HG03097 (cell line): Measurements from ENCODE around the gene MSH2.
"Not testable (repeated sequence)": the region's sequence is repeated elsewhere in the genome, so short reads cannot be mapped to it uniquely, and the experiment has no call there.

Experiments used
- ATAC-seq: cut with Tn5 transposase; IDR thresholded peaks from one replicate; pipeline ENCODE4 v1.9.1; 2021; ENCODE audit not compliant: unreplicated experiment, low FRiP score

The MSH2 gene

DNA sequence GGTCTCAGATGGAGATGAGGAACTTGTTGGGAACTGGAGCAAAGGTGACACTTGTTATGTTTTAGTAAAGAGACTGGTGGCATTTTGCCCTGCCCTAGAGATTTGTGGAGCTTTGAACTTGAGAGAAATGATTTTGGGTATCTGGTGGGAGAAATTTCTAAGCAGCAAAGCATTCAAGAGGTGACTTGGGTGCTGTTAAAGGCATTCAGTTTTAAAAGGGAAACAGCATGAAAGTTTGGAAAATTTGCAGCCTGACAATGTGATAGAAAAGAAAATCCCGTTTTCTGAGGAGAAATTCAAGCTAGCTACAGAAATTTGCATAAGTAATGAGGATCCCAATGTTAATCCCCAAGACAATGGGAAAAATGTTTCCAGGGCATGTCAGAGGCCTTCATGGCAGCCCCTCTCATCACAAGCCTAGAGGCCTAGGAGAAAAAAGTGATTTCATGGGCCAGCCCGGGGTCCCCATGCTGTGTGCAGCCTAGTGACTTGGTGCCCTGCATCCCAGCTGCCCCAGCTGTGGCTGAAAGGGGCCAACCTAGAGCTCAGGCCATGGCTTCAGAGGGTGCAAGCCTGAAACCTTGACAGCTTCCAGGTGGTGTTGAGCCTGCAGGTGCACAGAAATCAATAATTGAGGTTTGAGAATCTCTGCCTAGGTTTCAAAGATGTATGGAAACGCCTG is 3.8 kb downstream of the MSH2 start:
- ATAC-seq, result not testable (repeated sequence)

DNA sequence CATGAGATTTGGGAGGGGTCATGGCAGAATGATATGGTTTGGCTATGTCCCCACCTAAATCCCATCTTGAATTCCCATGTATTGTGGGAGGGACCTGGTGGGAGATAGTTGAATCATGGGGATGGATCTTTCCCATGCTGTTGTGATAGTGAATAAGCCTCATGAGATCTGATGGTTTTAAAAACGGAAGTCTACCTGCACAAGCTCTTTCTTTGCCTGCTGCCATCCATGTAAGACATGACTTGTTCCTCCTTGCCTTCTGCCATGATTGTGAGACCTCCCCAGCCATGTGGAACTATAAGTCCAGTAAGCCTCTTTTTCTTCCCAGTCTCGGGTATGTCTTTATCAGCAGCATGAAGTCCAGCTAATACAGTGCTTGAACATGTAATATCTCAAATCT is 5.0 kb downstream of the MSH2 start:
- ATAC-seq, result not testable (repeated sequence)

DNA sequence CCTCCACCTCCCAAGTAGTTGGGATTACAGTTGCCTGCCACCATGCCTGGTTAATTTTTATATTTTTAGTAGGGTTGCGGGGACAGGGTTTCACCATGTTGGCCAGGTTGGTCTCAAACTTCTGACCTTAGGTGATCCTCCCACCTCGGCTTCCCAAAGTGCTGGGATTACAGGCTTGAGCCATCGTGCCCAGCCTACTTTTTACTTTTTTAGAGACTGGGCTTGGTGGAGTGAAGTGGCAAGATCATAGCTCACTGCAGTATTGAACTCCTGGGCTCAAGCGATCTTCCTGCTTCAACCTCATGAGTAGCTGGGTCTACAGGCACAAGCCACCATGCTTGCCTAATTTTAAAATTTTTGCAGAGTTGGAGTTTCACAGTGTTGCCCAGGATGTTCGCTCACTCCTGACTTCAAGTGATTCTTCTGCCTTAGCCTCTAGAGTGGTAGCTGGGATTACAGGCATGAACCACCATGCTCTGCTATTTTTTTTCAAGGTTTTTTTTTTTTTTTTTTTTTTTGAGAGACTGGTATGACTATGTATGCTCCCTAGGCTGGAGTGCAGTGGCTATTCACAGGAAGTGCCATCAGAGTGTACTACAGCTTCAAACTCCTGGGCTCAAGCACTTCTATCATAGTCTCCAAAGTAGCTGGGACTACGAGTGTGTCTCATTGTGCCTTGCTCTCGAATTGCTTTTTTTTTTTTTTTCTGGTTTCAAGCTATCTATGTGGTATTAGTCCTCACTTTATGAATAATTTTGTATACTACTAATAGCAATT is 11.9 kb downstream of the MSH2 start:
- no peak for ATAC-seq

DNA sequence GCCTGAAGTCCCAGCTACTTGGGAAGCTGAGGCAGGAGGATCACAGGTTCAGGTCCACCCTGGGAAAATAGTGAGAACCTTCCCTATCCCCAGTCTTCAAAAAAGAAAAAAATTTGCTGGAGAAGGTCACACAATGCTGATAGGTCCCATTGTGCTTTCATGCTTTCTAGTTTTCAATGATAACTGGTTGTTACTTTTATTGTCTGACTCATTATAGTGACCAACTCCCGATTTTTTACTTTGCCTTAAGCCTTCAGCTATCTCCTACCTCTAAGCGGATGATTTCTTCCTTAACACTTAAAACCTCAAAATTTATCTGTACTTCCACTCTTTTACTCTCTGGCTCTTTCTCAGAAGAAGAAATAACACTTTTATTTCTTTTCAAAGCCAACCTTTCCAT is 17.3 kb downstream of the MSH2 start:
- no peak for ATAC-seq

DNA sequence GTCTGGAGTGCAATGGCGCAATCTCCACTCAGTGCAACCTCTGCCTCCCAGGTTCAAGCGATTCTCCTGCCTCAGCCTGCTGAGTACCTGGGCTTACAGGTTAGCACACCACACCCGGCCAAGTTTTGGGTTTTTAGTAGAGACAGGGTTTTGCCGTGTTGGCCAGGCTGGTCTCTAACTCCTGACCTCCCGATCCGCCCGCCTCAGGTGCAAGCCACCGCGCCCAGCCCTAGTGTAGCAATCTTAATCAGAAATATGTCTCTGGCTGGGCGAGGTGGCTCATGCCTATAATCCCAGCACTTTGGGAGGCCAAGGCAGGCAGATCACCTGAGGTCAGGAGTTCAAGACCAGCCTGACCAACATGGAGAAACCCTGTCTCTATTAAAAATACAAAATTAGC is 17.7 kb downstream of the MSH2 start:
- ATAC-seq, result not testable (repeated sequence)

DNA sequence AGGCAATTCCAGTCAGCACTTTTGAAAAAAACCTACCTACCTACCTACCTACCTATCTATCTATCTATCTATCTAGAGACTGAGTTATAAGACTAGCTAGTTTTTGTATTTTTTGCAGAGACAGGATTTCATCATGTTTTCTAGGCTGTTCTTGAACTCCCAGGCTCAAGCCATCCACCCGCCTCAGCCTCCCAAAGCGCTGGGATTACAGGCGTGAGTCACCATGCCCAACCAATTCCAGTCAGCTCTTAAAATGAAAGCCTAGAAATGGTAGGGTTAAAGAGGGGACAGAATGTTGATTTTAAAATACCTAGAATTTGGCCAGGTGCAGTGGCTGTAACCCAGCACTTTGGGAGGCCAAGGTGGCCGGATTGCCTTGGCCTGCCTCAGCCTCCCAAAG is 19.1 kb downstream of the MSH2 start:
- ATAC-seq, result no peak

DNA sequence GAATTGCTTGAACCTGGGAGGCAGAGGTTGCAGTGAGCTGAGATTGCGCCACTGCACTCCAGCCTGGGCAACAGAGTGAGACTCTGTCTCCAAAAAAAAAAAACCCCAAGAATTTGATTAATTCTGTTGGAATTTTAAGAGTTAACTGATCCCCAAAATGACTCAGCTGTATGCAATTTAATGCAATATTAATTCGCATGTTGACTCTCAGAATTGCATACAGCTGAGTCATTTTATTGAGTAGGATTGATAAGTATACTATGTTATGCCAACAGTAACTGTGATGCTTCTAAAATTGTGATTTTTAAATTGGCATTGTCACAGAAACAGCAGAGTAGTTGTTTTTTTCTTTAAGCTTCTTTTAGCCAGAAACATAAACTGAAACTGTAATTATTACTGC is 19.6 kb downstream of the MSH2 start:
- ATAC-seq, result no peak

DNA sequence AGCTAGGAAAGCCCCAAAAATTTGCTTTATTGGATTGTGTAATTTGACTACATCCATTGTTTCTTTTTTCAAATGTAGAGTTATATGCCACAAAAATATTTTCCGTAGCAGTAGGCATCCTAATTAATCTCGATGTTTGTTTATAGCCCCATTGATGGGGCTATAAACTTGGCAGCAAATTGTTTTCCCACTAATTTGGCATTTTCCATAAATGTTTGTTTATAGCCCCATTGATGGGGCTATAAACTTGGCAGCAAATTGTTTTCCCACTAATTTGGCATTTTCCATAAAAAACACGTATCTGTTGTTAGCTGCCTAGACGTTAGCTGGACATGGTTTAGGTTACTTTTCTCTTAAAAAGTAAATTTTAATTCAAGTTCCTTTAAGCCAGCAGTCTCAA is 23.8 kb downstream of the MSH2 start:
- no peak for ATAC-seq

DNA sequence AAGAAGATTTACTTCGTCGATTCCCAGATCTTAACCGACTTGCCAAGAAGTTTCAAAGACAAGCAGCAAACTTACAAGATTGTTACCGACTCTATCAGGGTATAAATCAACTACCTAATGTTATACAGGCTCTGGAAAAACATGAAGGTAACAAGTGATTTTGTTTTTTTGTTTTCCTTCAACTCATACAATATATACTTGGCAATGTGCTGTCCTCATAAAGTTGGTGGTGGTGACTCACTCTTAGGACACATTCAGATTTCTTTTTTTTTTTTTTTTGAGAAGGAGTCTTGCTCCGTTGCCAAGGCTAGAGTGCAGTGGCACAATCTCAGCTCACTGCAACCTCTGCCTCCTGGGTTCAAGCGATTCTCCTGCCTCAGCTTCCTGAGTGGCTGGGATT is 26.8 kb downstream of the MSH2 start:
- no peak for ATAC-seq

DNA sequence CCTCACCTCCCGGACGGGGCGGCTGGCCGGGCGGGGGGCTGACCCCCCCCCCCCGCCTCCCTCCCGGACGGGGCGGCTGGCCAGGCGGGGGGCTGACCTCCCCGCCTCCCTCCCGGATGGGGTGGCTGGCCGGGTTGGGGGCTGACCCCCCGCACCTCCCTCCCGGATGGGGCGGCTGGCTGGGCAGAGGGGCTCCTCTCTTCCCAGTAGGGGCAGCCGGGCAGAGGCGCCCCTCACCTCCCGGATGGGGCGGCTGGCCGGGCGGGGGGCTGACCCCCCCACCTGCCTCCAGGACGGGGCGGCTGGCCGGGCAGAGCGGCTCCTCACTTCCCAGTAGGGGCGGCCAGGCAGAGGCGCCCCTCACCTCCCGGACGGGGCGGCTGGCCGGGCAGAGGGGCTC is 30.1 kb downstream of the MSH2 start:
- not testable (repeated sequence) for ATAC-seq

DNA sequence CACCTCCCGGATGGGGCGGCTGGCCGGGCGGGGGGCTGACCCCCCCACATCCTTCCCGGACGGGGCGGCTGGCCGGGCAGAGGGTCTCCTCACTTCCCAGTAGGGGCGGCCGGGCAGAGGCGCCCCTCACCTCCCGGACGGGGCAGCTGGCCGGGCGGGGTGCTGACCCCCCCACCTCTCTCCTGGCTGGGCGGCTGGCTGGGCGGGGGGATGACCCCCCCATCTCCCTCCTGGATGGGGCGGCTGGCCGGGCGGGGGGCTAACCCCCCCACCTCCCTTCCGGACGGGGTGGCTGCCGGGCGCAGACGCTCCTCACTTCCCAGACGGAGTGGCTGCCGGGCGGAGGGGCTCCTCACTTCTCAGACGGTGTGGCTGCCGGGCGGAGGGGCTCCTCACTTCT is 30.5 kb downstream of the MSH2 start:
- not testable (repeated sequence) for ATAC-seq

DNA sequence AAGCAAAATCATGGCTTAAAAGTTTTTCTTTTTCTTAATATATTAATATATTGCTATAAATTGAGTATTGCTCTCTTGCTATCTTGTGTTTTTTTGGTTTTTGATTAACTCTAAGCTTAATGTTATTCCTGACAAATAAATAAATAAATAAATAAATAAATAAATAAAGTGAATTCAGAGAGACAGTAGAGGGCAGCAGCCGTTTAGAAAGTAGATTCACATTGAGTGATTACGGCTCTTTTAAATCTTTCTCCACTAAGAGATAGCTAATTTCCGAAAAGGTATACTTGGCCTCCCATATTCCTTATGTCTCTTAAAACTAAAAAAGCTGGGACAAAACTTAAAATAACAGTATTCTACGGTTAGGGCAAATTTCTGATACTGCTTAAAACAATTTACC is 34.3 kb downstream of the MSH2 start:
- ATAC-seq, result no peak

DNA sequence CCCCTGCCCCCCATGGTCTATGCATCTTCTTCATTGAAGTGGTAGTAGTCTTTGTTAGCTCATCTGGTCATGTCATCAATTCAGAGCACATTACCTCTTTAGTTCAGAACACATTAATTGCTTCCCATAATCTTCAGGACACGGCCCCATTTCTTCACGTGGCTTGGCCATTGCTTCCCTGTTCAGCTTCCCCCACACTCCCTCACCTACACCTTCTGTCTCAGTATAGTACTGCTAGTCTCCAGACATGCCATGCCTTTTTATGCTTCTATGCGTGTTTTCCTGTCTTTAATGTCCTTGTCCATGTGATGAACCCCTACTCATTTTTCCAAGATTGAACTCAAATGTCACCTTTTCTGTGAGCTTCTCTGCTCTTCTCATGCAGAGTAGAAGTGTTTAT is 35.1 kb downstream of the MSH2 start:
- ATAC-seq, result no peak

DNA sequence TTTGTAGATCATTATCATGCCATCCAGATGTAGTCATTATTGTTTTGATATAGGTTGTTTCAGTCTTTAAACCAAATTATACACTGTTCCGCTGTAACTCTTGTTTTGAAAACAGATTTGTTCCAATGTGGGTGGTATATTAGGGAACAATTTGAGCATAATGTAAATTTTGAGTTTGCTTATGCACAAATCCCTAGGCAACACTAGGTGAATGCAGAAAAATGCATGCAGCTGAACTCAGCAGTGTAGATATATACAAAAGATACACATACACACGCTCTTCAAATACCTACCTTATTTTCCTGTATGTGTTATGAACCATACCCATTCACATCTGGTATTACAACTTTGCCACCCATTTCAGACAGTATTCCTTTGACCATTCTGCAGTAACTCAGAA is 35.8 kb downstream of the MSH2 start:
- ATAC-seq, result no peak

DNA sequence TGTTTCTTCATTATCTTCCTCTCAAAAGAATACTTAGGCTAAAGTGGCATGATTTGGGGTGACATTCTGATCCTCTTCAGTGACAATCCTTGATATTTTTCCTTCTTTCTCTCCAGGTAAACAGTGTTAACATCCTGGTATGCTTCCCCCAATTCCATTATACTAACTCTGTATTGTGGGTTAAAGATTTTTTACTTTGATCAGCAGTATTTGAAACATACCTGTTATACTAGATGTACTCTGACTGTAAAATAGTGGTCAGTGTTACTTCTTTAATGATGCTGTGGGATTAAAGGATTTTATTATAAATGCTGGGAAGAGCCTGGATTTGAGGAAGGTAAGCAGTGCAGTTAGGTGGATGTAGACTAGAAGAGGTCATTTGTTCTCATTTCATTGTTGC is 48.8 kb downstream of the MSH2 start:
- ATAC-seq, result no peak

DNA sequence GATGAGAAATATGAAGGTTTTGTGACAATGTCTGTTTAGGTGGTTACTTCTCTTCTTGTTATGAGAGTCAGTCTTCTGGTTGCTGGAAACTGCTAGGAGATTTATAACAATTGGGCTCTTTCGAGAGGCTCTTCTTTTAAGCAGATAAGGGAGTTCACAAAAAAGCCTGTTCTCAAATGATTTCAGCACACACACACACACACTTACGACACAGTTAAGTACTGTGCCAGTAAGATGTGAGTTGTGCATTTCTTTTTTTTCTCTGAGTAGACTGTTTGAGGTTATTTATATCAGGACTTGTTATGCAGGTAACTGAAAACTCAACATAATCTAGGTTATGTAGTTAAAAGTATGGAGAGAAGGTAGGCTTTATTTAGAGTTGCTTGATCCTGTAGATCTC is 49.8 kb downstream of the MSH2 start:
- ATAC-seq, result no peak

DNA sequence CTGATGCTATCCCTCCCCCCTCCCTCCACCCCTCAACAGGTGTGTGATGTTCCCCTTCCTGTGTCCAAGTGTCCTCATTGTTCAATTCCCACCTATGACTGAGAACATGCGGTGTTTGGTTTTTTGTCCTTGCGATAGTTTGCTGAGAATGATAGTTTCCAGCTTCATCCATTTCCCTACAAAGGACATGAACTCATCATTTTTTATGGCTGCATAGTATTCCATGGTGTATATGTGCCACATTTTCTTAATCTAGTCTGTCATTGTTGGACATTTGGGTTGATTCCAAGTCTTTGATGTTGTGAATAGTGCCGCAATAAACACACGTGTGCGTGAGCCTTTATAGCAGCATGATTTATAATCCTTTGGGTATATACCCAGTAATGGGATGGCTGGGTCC is 51.9 kb downstream of the MSH2 start:
- not testable (repeated sequence) for ATAC-seq

DNA sequence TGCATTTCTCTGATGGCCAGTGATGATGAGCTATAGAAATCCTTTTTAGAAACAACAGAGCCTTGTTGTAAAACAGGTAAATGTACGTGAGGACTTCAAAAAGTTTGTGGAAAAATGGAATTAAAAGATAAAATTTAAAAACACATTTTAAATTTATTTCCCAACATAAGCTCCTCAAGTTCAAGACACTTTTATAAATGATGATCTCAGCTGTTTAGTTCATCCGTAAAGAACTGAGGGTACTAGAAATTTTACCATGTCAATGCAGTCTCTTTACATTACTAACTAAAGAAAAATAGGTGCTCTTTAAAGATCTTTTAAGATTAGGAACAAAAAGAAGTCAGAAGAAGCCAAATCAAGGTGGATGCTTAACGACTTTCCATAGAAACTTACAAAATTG is 52.5 kb downstream of the MSH2 start:
- ATAC-seq, result no peak

DNA sequence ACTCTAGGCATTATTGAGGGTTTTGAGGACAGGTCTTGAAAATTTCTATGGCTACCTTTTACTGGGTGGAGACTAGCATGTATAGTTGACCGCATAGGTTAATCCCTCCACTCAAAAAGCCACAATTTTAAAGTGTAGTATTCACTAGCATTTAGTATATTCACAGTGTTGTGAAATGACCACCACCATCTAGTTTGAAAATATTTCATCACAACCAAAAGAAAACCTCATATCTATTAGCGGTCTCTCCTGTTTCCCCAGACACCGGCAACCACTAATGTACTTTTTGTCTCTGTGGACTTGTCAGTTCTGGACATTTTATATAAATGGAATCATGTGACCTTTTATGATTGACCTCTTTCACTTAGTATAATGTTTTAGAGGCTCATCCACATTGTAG is 53.9 kb downstream of the MSH2 start:
- ATAC-seq, result no peak

DNA sequence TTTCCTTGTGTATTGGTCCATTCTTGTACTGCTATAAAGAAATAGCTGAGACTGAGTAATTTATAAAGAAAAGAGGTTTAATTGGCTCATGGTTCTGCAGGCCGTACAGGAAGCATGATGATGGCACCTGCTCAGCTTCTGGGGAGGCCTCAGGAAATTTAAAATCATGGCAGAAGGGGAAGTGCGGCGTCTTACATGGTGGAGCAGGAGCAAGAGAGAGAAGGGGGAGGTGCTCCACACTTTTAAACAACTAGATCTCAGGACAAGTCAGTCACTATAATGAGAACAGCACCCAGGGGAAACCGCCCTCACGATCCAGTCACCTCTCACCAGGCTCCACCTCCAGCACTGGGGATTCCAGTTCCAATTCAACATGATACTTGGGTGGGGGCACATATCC is 54.3 kb downstream of the MSH2 start:
- ATAC-seq, result no peak

DNA sequence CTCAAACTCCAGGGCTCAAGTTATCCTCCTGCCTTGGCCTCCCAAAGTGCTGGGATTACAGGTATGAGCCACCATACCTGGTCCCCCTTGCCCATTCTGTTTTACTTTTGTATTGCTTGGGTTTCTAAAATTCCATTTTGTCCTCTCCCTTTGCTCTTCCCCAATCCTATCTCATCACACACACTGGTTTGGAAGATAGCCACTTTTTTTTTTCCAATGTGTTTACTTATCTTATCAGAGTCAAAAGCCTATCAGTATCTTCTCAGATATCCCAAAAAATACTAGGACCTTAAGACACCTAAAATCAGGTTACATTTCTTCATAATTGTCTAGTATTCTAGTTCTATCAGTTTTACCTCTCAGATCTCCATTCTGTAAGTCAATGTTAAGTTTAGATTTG is 56.1 kb downstream of the MSH2 start:
- no peak for ATAC-seq

DNA sequence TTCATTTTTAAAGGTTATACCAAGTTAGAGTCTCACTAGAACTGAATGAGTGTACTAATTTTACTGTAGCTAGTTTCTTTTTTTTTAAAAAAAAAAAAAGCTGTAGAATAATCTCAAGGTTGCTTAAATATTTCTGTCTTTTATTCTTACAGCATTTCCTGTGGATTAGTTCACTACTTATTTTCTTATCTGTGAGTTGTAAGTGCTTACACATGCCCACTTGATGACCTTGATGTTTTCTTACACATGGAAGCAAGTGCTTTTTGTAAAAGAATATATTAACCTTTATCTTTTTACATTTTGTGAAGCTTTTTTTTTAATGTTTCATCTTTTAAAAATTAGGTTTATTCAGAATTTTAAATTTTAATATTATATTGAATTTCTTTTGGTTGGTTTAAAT is 57.8 kb downstream of the MSH2 start:
- ATAC-seq, result no peak
